GM18873 (cell line): Measurements from ENCODE around the gene HTRA3.

Experiments used
- ATAC-seq: cut with Tn5 transposase; IDR thresholded peaks from one replicate; pipeline ENCODE4 v1.9.1; 2021; ENCODE audit warnings: mild to moderate bottlenecking, moderate library complexity, moderate number of reproducible peaks; ENCODE audit not compliant: unreplicated experiment, low FRiP score

The HTRA3 gene

DNA sequence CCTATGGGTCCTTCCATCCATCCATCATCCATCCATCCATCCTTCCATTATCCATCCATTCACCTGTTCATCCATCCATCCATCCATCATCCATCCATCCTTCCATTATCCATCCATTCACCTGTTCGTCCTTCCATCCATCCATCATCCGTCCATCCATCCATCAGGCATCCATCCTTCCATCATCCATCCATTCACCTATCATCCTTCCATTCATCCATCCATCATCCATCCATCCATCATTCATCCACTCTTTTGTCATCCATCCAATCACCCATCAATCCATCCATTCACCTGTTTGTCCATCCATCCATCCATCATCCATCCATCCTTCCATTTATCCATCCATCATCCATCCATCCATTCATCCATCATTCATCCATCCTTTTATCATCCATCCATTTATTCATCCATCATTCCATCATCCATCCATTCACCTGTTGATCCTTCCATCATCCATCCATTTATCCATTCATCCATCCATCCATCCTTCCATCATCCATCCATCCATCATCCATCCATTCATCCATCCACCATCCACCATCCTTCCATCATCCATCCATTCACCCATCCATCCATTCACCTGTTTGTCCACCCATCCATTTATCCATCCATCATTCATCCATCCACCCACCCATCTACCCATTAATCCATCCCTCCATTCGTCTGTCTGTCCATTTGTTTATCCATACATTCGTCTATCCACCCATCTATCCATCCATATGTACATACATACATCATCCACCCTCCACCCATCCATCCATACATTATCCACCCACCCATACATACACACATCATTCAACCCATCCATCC is 35.7 kb upstream of the HTRA3 start:
- no peak for ATAC-seq

DNA sequence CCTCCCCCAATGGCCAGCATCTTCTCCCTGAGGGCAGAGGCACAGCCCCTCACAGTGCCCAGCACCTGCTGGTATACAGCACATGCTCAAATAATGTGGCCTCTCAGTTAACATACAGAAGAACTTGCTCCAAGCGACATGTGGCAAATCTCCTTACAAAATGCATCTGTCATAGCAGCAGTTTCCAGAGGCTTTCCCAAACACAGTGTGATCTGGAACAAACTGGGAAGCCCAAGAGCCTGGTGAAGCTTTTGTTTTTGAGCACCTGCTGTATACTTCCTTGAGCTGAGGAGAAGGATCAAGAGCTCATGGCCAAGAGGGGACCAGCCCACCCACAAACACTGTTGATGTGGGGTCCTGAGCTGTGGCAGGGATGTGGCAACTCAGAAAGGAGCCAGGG is 34.8 kb upstream of the HTRA3 start:
- no peak for ATAC-seq

DNA sequence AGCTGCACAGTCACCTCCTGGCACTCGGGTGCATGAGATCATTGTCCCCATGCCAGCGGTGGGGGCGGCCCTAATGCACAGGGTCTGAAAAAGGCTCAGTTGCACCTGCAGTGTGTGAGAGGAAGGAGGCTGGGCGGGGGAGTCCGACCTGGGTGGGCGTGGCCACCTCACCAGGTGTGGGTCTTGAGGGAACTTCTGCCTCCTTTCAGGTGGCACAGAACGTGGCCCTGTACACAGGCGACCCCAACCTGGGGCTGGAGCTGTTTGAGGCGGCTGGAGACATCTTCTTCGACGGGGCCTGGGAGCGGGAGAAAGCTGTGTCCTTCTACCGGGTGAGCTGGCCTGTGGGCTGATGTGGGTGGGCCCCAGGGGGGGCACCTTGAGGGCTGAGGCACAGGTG is 34.3 kb upstream of the HTRA3 start:
- ATAC-seq: no peak

DNA sequence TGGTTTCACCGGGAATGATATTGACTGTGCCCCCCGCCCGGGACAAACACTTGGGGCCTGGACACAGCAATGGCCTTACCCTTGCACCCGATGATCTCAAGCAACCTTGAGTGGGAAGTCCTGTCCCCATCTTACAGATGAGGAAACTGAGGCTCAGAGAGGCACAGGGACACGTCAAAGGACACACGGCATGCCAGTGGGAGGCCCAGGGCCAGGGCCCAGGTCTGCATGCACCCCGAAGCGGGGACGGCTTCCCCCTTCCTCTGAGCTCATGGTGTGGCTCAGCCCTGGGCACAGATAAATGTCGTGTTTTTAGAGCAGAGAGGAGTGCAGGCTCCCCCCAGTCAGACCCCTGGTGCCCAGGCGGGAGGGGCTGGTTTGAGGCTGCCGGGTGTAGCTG is 33.9 kb upstream of the HTRA3 start:
- no peak for ATAC-seq

DNA sequence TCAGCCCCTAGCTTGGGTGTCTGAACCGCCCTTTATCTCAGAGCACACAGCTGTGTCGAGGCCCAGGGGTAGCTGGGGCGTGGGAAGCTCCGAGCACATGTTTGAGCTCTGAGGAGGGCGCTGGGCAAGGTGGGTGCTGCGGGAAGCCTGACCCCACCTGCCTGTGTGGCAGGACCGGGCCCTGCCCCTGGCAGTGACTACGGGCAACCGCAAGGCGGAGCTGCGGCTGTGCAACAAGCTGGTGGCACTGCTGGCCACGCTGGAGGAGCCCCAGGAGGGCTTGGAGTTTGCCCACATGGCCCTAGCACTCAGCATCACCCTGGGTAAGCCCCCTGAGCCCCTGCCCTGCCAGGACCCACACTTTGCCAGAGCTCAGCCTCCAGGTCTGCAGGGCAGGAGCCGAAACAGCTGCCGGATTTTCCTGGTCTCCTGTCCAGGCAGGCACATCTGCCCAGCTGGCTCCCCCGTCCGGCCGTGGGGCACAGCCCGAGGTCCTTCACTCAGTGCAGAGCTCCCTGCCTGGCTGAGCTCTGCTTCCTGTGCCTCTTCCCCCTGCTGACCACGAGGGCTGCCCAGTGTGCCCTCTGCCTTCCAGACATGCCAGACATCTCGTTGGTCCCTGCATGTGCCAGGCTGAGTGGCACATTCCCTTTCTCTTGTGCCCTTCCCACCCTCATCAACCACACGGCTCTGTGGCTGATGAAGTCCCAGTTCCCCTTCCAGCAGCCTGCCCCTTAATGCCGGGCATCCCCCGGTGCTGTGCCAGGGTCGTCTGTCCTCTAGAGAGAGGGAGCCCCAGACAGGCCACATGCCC is 33.2 kb upstream of the HTRA3 start:
- ATAC-seq: no peak

DNA sequence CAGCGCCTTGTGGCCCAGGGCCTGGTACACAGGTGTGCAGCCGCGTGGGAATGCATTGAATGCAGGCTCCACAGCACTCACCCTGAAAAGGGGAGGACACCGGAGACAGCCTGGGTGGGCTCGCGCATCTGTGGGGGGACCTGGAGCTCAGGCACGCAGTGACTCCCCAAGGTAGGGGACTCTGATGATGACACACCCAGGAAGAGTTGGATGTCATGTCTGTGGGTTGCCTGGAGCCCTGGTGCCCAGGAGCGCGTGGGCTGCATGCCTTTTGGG is 32.7 kb upstream of the HTRA3 start:
- no peak for ATAC-seq

DNA sequence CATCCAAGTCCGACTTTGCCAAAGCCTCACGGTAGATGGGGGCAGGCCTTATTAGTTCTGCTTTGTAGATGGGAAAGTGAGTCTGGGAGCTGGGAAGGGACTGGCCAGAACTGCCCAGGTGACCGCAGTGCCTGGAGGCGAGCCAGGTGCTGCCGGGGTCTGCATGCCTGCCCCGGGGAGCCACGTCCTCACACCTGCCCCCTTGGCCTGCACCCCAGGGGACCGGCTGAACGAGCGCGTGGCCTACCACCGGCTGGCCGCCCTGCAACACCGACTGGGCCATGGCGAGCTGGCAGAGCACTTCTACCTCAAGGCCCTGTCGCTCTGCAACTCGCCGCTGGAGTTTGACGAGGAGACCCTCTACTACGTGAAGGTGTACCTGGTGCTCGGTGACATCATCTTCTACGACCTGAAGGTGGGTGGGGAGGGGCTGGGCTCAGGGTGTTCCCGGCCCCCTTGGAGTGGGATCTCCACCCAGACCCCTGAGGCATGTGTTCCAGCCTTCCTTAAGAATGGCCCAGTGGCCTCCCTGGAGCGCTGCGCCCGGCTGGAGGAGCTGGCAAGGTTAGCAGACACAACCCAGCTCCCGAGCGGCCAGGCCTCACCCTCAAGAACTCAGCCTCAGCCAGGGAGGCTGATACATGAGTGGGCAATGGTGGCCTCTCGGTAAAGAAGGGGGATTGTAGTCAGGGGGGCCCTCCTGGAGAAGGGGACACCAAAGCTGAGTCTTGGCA is 32.1 kb upstream of the HTRA3 start:
- no peak for ATAC-seq

DNA sequence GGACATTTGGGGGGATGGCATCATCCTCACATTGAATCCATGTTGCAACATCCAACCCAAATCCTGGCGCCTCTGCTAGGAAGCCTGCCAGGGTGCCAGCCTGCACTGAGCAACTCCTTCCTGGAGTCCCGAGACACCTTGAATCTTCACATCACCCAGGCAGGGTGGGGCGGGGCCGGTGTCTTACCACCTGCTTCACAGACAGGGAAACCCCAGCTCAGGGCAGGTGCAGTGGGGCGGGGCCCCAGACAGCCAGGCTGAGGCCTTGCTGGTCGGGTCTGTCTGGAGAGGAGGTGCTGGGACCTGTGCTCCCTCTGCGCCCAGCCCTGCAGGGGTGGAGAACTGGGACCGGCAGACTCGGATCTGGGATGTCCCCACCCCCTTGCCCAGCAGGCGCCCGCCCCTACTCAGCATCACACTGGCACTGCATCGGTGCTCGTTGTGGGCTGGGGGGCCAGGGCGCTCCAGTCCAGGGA is 31.5 kb upstream of the HTRA3 start:
- no peak for ATAC-seq

DNA sequence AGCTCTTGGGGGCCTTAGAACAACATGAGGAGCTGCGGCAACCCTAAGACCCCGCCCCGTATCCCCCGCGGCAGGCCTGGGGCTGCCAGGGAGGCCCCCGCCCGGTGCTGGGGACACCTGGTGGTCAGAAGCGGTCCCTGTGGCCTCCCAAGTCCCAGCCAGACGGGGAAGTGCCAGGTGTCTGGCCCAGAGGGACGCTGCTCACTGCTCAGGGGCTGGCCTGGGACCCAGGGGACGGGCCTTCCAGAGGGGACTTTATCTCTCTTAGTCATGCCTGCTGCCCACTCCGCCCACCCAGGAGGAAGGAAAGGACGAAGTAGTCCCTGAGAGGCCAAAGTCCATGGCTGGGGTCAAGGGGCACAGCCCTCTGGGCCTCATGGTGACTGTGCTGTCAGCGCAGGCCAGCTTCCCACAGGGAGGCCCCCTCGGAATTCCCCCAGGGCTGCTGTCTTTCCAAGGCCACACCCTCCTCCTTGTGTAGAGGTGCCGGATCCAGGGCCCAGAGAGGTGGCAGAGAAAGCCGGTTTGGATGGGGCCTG is 31.0 kb upstream of the HTRA3 start:
- no peak for ATAC-seq

DNA sequence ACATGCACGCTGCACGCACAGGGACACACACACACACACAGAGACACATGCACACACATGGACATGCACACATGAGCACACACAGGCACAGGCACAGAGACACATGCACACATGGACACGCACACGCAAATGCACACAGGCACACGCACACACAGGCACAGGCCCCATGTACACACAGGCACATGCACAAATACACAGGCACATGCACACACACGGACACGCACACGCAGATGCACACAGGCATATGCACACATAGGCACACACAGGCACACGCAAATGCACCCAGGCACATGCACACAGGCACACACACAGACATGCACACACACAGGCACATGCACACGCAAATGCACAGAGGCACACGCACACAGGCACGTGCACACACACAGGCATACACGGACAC is 30.3 kb upstream of the HTRA3 start:
- ATAC-seq: no peak

DNA sequence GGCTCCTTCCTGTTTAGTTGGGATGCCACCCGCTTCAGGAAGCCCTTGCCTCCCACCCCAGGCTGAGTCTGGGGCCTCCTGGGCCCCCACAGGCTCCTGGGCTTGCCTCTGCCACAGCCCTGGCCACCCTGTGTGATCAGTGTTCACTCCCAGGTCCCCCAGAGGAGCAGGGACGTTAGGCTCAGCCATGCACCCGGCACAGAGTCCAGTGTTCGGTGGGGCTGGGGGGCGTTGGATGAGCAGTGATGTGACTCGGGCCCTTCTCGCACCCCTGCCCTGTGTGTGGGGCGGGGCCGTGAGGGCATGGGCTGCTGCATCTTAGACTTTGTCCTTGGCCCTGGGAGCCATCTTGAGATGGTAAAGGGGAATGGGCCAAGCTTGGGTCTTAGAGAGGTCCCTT is 29.9 kb upstream of the HTRA3 start:
- ATAC-seq: no peak

DNA sequence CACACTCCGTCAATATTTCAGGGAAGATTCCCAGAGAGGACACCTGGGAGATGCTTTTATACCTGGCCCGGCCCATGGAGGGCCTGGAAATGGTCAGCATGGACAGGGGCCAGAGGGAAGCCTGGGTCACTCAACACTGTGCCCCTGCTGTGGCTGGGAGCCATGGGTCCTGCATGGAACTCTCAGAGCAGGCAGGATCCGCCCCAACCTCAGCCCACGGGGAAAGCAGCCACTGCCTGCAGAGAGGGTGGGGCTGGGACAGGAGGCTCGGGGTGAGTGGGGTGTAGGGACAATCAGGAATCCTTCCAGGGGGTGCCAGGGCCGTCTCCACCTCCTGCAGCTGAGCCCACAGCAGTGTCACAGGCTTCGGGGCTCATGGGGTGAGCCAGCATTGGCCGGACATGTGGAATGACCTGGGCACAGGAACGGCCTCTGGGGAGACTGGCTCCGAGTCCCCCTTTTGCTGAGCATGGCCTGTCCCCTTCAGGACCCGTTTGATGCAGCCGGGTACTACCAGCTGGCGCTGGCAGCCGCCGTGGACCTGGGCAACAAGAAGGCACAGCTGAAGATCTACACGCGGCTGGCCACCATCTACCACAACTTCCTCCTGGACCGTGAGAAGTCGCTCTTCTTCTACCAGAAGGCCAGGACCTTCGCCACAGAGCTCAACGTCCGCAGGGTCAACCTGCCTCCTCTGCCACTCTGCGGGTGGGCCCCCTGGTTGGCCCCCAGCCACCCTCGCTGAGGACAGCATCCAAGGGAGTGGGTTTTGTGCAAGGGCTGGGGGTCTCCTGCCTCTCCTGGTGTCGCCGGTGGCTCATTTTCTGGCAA is 29.1 kb upstream of the HTRA3 start:
- ATAC-seq: no peak

DNA sequence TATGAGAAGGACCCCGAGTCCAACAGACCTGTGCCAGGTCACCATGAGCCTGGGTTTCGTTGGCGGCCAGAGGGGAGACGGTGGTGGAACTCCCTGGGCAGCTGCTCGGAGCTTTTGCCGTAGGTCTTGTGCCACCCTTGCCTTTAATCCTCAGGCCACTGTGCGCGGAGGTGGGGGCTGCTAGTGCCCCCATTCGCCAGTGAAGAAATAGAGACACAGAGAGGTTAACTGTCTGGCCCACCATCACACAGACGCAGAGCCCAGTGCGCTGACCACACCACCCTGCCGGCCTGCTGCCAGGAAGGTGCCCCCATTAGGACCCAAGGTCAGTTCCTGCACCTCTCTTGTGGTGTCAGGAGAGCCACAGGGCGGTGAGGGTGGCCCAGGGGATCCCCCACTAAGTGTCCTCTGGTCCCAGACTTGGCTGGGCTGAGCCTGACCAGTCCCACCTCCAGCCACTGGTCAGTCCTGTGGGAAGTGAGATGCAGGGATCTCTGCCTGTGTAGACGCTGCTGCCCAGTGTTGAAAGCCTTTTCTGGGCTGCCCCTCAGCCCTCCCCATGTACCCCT is 28.3 kb upstream of the HTRA3 start:
- no peak for ATAC-seq

DNA sequence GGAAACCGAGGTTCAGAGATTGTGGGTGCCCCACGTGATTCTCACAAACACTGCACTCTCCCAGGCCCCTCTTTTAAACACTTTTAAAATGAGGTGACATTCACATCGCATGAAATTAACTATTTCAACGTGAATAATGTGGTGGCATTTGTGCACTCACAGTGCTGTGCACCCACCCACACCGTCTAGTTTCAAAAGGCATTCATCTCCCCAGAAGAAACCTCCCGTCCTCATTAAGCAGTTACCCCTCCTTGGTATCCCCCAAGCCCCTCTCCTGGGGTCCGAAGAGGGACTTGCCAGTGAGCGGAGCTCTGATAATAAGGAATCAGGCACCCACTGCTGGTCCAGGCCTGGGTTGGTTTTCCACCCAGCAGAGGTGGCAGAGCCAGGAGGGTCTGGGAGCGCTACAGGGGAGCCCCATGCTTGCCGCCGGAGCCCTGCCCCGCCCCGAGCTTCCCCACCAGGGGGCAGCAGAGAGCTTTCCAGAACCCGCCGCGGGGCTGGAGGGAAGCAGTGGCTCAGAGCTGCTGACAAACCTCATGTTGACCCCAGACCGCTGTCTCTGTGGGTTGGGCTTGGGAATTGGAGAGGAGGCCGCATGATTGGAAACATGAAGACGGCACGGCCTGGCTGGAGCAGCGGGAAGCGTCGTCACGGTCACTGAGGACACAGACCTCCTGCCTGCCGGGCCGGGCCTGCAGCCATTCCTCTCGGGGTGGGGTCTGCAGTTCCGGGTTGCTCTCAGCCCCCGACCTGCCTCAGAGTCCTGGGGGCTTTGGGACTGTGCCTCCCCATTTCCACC is 27.5 kb upstream of the HTRA3 start:
- no peak for ATAC-seq

DNA sequence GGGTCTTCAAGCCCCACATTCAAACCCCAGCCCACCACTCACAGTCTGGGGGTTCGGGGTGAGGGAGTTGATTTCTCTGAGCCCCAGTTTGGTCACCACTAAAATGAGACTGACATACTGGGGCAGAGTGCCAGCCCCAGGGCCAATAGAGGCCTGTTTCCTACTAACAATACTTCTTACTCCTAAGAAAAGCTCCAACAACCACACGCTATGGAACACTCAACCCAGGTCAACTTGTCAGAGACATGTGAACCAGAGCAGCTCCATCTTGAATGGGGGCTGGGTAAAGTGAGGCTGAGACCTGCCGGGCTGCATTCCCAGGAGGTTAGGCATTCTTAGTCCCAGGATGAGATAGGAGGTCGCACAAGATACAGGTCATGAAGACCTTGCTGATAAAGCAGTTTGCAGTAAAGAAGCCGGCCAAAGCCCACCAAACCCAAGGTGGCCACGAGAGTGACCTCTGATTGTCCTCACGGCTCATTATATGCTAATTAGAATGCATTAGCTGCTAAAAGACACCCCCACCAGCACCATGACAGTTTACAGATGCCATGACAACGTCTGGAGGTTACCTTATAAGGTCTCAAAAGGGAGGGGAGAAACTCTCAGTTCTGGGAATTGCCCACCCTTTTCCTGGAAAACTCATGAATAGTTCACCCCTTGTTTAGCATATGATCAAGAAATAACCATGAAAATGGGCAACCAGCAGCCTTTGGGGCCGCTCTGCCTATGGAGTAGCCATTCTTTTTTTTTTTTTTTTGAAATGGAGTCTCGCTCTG is 26.6 kb upstream of the HTRA3 start:
- no peak for ATAC-seq

DNA sequence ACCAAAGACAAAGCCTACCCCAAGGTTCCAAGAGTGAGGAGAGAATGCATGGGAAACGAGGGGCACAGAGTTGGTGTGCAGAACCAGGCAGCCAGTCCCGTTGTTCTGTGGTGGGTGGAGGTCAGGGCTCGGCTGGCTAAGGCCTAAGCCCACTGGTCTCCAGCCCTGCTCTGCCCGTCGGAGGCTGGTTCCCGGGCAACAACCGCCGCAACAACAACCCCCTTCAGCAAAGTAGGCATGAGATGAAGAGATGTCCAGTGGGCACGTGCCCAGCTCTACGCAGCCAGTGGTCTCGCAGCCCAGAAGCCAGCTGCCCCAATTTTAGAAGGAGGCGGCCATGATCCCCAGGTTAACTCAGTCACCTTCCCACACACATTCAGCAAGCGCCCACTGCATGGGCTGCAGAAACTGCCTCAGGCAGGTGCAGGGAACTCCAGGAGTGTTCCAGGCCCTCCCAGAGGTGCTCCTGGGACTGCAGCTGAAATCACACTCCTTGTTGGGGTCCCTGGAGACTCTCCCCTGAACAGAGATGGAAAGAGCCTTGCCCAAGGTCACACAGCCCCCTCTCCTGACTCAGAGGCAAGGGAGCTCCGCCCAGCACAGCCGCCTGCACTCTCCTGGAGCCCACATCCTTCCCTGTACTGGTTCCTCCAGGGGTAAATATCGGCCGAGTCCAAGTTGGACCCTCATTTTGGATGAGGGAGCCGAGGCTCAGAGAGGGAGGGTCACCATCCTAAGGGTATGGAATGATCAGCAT is 25.4 kb upstream of the HTRA3 start:
- ATAC-seq: no peak

DNA sequence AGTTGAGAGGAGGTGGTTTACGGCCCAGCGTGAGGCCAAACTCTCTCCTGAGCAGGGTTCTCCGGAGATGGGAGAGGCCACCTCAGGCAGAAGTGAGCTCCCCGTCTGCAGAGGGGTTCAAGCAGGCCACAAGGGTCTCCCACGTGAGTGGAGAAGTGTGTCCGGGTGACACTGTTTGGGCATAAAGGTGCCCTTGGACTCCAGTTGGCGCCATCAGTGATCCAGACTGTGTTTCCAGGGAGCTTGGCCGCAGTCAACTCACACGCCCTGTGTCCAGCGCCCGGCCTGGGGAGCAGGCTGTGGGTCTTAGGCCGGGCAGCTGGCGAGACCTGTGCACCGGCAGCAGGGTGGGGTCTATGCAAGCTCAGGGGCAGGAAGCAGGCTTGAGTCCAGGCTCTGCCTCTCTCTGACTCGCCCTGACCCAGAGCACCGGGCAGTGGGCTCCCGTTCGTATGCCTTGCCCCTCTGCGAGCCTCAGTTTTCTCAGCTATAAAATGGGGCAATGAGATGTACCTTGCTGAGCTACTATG is 24.6 kb upstream of the HTRA3 start:
- no peak for ATAC-seq
